HG03045 (cell line): ENCODE measurements around the gene ZNF677.
"Not testable (repeated sequence)": the region's sequence is repeated elsewhere in the genome, so short reads cannot be mapped to it uniquely, and the experiment has no call there.

ENCODE experiments used
- ATAC-seq: cut with Tn5 transposase; IDR thresholded peaks from one replicate; pipeline ENCODE4 v1.9.1; 2021; ENCODE audit warnings: mild to moderate bottlenecking, moderate library complexity; ENCODE audit not compliant: unreplicated experiment

The ZNF677 gene

GRCh38 chr19:53193535-53194222 lies 61.0 kb downstream of the ZNF677 start:
- no peak for ATAC-seq

- ATAC-seq, result no peak
Observed at GRCh38 chr19:53192771-53193534, 61.7 kb downstream of the ZNF677 start, which contains the start of gene ZNF665. Gene ZNF665, minus strand, starts transcription at chr19:53193358. Its CDS starts 10,460 bp downstream, at chr19:53182898.

- no peak for ATAC-seq
Observed at GRCh38 chr19:53190253-53190652, 64.4 kb downstream of the ZNF677 start.

GRCh38 chr19:53189691-53190198 lies 64.9 kb downstream of the ZNF677 start:
- ATAC-seq, result not testable (repeated sequence)
